GM19372 (cell line): ENCODE results near the gene CHD1L.
"Not testable (repeated sequence)": the region's sequence is repeated elsewhere in the genome, so short reads cannot be mapped to it uniquely, and the experiment has no call there.

Source experiments
- ATAC-seq: cut with Tn5 transposase; IDR thresholded peaks from one replicate; pipeline ENCODE4 v1.9.1; 2021; ENCODE audit warnings: mild to moderate bottlenecking, low read depth, moderate library complexity; ENCODE audit not compliant: unreplicated experiment

CHD1L gene

DNA sequence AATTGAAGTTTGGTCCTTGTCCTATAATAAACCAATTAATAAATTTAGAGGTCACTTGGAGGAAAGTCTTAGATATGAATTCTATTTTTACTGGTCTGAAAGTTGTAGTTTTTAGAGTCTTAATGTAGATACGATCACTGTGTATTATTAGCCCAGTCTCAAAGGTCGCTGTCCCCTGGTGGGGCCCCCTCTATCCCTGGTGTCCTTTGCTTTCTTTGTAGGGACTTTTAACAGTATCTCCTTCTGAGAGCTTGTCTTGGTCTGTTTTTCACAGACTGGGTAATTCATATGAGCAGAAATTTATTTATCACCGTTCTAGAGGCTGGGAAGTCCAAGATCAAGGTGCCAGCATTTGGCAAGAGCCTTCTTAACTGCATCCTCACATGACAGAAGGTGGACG is 18.5 kb downstream of the CHD1L start:
- no peak for ATAC-seq

DNA sequence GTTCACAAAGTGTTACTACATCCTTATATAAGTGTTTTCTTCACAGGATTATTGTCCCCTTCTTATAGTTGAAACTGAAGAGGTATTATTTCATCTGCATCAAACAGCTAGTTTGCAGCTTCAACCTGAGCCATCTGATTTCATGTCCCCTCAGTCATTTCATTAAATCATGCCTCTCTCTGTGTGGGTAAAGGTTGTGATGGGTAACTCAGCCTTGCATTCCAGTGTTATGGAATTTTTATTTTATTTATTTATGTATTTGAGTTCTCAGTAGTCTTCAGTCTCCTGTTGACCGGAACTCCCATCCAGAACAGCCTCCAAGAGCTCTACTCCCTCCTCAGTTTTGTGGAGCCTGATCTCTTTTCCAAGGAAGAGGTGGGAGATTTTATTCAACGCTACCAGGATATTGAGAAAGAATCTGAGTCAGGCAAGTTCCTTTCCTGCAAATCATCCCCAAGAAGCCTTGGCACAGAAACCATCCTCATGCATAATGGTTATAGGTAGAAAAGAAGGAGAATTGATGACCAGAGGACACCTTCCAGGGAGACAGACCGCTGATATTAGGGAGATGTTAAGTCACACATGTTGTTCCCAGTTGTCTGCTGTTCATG is 21.8 kb downstream of the CHD1L start:
- ATAC-seq = no peak

DNA sequence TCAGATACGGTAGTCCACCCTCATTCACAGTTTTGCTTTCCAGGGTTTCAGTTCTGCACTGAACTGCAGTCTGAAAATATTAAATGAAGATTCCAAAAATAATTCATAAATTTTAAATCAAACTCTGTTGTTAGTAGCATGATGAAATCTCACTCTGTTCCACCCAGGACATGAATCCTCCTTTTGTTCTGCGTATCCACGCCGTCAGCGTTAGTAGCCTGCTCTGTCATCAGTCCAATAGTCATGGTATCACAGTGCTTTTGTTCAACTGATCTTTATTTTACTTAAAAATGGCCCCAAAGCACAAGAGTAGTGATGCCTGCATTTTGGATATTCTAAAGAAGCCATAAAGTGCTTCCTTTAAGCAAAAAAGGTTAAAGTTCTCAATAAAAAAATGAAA is 23.9 kb downstream of the CHD1L start:
- no peak for ATAC-seq

DNA sequence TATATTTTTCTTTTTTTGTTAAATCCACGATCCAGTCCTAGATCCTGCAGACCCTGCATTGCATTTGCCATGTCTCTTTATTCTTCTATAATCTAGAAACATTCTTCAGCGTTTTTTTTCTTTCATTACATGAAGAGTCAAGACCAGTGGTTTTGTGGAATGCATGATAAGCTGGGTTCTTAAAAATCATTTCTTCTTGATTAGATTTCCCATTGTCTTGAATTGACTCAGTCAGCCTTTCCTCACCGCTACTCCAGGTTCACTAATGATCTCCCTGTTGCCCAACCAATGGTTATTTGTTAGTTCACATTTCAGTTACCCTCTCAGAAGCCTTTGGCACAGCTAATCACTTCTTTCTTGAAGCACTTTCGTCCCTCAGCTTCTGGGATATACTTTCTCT is 25.2 kb downstream of the CHD1L start:
- no peak for ATAC-seq

DNA sequence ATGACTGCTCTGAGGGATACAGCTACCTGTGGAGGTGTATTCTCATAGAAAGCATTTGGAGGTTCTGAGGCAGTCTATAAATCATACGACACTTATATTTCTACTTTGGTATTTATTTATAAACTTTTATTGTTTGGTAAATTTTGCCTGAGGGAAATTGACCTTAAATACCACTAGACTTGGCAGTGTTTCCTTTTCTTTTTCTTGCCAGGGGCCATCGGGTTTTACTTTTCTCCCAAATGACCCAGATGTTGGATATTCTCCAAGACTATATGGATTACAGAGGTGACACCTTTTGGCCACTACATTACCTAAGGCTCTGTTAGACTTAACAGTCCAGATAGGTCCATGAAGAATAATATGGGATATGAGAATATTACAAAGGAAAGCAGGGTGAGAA is 28.2 kb downstream of the CHD1L start:
- ATAC-seq = no peak

DNA sequence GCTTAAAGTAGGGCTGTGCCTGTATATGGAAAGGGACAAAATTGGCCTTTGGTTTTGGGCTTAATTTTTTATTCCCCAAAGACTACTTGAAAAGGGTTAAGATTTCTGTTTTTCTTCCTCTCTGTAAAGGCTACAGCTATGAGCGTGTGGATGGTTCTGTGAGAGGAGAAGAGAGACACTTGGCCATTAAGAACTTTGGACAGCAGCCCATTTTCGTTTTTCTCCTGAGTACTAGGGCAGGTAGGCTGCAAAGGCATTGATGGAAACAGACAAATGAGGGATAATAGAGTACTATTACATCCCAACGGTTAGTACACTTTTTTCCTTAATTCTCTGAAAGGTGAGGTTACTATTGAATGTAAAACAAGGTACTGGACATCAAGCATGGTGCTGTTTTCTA is 29.6 kb downstream of the CHD1L start:
- no peak for ATAC-seq

DNA sequence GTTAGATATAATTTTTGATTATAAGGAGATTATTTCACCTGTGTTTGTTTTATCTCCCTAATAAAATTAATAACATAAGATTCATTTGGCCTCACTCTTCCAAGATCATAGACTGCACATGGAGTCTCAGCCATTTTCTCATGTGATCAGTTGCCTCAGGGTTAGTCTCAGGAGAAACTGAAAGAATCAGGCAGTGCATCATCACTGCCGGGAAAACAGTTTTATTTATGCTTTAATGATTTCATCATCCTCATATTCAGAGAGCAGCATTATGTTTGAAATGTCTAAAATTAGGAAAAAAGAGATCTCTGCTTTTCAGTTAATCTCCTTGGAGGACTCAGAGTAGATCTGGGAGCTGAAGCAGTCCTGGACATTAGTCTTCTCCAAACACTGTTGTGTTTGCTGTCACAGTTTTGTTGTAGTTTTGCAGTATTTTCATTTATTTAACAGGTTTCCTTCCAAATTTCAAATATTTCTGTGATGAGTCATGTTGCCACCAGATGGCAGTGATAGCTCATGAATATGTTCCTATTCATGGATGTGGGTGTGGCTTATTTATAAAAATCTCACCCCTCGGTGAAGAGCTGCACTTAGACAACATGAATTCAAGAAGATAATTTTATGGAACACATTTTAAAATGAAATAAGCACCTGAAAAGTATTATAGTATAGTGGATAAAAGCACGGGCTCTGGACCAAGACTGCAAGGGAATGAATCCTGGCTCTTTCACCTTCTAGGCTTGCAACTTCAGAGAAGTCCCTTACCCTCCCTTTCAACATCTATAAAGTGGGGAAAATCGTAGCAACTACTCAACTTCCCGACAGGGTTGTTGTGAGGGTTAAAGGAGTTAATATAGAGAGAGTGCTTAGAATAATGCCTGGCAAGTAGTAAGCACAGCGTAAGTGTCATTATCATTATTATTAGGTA is 31.2 kb downstream of the CHD1L start:
- no peak for ATAC-seq

DNA sequence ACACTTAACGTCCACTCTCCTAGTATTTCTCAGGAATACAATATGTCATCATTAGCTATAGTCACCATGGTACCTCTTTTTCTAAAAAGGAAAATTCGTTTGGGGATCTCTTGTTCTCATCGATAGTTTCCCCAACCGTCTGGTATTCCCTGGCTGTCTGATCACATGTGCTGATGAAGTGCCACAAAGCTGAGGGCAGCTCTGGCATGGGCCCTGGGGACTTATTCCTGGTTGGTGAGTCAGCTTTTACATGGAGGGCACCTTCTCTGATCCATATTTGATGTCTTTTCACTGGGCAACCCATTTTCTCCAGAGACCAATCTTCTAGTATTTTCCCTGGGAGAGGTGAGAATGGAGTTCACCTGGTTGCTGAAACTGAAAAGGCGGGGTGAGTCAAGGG is 39.5 kb downstream of the CHD1L start:
- no peak for ATAC-seq

DNA sequence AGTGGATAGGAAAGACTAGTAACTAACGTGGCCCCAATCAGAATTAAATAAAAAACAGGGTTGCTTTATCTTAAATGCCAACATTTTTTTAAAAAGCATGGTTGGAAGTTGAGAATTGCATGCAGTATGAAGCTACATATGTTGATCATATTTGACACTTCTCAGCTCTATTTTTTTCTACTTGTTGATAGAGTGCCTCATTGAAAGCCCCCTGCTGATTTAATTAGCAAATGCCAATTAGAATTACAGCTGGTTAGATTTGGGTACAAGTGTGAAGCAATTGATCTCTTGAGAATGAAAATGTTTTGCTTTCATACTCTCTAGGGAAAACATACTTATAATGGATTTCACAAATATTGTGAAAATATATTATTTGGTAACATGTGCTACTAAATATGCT is 40.5 kb downstream of the CHD1L start:
- no peak for ATAC-seq

DNA sequence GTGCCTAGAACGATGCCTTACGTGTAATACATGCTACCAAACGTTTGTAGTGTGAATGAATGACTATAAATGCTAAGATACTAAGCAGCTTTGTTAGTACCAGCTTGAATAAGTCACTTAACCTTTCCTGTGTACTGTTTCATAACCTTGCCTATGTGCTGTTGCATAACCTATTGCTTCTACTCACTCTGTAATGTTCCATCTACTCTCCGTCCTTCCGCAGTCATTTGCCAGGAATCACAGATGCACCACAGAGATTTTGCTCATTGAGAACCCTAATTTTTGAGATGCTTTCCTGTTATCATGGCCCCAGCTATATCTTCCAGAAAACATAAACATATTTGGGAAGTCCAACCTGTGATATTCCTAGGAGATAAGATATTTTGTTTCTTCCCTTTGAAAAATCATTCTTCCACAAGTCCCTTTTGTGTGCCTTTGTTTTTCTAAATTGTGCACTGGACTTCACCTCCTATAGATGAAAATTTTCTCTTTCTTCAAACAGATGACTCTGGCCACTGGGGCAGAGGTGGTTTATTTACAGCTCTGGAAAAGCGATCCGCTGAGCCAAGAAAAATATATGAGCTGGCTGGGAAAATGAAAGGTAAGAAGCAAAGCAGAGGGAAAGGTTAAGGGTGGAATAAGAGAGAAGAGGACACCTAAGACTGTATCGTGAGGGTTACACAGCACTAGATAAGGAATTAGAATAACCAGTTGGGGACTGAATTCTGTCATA is 44.8 kb downstream of the CHD1L start:
- ATAC-seq = no peak

DNA sequence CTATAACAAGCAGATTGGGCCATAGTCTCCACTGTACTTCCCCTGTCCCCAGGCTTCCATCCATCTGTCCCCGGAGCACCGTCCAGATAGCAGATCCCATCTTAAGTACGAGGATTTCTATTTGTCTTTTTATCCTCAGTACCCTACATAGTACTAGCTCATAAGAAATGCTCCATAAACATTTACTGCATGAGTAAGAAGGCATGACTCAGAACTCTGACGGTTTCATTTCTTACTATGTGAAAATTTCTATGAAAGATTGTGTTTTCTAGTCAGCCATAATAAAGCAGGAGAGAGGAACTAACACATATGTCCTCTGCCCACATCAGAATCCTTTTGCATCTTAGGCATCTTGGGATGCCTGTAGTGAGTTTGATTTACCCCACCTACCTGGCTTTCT is 49.5 kb downstream of the CHD1L start:
- no peak for ATAC-seq

DNA sequence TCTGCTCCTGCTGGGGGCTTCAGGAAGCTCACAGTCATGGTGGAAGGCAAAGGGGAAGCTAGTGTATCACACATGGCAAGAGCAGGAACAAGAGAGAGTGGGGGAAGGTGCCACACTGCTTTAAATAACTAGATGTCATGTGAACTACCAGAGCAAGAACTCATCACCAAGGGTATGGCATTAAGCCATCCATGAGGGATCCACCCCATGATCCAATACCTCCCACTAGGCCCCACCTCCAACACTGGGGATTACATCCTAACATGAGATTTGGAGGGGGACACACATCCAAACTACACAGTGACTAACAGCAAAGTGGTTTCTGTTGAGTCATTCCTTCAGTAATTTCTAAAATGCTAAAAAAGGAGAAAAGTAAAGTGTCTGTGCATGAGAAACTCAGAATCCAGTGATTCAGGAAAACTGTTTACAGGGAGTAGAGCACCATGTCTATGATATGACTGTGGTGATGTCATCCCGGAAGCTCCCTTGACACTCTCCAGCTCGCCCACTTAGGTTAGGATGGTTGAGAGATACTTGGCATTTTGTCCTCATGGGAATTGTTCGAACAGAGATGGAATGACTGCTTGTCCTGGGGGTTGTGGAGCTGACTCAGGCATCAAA is 50.3 kb downstream of the CHD1L start:
- no peak for ATAC-seq

DNA sequence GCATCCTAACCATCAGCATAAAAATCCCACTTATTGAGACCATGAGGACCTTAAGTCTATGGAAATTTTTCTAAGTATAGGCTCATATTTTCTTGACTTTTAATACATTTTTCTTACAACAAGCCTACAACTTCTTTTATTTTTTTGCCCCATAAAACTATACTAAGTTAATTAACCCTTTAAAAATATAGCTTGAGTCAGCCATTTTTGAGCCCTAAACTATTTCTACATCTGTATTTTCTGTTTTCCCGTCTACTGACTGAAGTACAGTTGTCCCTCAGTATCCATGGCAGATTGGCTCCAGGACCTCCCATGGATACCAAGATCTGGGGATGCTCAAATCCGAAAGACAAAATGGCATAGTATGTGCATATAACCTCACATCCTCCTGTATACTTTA is 55.0 kb downstream of the CHD1L start:
- no peak for ATAC-seq

DNA sequence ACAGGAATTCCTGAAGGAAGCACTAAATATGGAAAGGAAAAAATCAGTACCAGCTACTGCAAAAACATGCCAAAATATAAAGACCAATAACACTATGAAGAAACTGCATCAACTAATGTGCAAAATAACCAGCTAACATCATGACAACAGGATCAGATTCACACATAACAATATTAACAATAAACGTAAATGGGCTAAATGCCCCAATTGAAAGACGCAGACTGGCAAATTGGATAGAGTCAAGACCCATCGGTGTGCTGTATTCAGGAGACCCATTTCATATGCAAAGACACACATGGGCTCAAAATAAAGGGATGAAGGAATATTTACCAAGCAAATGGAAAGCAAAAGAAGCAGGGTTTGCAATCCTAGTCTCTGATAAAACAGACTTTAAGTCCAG is 63.3 kb downstream of the CHD1L start:
- ATAC-seq = not testable (repeated sequence)

DNA sequence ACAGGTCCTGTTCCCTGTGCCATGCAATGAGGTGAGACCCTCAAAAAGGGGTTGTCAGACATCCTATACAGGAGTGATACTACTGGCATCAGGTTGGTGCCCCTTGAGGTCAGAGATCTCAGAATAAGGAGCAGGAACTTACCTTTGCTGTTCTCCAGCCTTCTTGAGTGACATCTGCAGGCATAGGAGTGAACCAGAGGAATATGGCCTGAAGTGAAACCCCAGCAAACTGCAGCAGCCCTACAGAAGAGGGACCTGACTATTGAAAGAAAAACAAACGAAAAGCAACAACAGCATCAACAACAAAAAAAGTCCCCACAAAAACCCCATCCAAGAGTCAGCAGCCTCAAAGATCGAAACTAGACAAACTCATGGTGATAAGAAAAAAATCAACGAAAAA is 74.5 kb downstream of the CHD1L start:
- no peak for ATAC-seq

DNA sequence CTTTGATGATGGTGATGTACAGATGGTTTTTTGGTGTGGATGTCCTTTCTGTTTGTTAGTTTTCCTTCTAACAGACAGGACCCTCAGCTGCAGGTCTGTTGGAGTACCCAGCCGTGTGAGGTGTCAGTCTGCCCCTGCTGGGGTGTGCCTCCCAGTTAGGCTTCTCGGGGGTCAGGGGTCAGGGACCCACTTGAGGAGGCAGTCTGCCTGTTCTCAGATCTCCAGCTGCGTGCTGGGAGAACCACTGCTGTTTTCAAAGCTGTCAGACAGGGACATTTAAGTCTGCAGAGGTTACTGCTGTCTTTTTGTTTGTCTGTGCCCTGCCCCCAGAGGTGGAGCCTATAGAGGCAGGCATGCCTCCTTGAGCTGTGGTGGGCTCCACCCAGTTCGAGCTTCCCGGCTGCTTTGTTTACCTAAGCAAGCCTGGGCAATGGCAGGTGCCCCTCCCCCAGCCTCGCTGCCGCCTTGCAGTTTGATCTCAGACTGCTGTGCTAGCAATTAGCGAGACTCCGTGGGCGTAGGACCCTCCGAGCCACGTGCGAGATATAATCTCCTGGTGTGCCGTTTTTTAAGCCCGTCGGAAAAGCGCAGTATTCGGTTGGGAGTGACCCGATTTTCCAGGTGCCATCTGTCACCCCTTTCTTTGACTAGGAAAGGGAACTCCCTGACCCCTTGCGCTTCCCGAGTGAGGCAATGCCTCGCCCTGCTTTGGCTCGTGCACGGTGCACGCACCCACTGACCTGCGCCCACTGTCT is 84.6 kb downstream of the CHD1L start:
- ATAC-seq = not testable (repeated sequence)

DNA sequence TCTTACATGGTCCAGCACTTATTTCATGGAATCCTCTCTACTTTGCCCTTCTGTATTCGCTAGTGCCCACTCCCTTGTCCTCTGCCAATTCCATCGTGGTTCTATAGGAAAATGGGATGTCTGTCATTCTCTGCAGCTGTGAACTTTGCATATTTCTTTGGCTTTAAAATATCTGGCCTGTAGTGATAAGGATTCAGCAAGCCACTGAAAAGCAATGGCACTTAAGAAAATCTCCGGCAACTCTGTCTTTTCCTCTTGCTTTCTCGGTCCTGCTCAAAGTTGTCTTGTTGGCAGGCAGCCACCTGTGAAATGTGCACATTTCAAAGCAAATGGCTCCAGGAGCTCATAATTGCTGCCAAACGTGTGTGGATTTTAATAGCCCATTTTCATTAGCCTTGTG is 91.8 kb downstream of the CHD1L start:
- ATAC-seq = no peak

DNA sequence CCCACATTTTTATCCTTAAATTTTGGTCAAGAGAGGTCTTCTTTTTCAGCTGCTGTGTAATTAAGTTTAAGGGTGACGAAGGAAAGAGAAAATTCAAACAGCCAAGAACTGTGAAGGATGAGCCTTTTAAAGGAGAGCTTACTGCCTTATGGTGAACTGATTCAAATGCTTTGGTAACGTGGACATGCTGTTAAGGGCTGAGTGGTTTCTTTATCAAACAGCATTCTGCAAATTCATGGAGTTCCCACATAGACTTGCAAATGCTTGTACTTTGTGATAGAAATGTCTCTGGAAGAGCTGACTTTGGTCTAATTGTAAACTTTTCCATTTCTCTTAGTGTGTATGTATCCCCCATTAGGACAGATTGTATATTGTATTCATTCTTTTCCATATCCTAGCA is 93.8 kb downstream of the CHD1L start:
- no peak for ATAC-seq

DNA sequence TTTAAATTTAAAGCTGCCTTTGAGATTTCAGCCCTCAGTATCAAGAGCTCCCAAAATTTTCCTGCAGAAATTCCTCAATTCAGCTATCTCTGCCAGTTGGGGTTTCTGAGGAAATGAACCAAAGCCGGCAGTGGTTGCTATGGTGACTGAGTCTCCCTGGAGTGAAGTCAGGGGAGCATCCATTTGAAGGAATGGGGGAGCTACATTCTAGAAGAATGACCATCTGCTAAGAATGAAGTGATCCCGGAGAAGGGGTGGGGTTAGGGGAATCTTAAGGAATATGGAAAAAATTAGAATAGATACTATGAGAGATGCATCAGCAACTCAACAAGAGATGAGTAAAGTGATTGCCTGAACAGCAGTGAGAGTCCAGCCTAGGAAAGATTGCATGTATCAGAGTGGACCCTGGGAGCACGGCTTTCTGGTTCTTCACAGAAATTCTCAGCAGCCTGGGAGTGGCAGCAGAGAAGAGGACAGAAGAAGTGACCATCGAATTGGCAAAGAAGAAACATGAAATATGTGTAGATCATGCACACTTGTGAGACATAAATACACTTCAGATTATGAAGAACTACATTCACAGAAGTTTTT is 94.7 kb downstream of the CHD1L start:
- no peak for ATAC-seq

DNA sequence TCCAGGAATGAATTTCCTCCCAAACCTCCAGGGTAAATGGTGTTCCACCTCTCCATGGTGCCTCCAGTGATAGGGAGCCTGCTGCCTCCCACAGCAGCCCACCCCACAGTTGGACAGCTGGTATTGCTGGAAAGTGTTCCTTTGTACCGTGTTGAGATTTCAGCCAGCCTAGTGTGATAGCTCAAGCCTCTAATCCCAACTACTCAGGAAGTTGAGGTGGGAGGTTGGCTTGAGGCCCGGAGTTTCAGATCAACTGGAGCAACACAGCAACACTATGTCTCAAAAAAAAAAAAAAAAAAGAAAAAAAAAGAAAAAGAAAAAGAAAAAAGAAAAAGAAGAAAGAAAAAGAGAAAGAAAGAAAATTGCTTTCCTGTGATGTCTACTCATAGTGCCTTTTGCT is 96.1 kb downstream of the CHD1L start:
- no peak for ATAC-seq
